HFFc6 (cell line): ENCODE measurements around the gene IQGAP2. TPM values are rescaled to one million over a fixed set of nuclear protein-coding genes. Genes with fewer than 3 reads are reported as not detected.

Experiments
- DNase-seq: peaks from one replicate; pipeline ENCODE4 v3.0.0-alpha.2; 2018
- H3K27ac Mint-ChIP-seq: 2 replicates; pipeline ENCODE4 v1.8.0; 2020; ENCODE audit warnings: mild to moderate bottlenecking, mixed read lengths
- H3K27me3 Mint-ChIP-seq: 2 replicates; pipeline ENCODE4 v1.8.0; 2021; ENCODE audit warnings: mild to moderate bottlenecking, moderate library complexity, mixed read lengths; ENCODE audit not compliant: insufficient read depth
- H3K36me3 Mint-ChIP-seq: 2 replicates; pipeline ENCODE4 v1.8.0; 2021; ENCODE audit warnings: low read depth, mixed read lengths
- H3K4me1 Mint-ChIP-seq: 2 replicates; pipeline ENCODE4 v1.8.0; 2020; ENCODE audit warnings: low read depth, mixed read lengths
- H3K4me3 Mint-ChIP-seq: 2 replicates; pipeline ENCODE4 v1.8.0; 2020; ENCODE audit warnings: mild to moderate bottlenecking, moderate library complexity, mixed read lengths
- H3K9me3 Mint-ChIP-seq: 2 replicates; pipeline ENCODE4 v1.8.0; 2020; ENCODE audit warnings: mild to moderate bottlenecking, mixed read lengths
- total RNA-seq, 6 experiments: library from RNA; stranded (reverse); fragmentation: NEBNext Ultra II Directional; extraction: Animal tissue kit (Norgen Biotek cat#: 25700); gene quantifications; 2 replicates in 1 of 6; 3 replicates in 5 of 6; pipeline ENCODE4 v1.2.3, GENCODE V29; 2021
- TF ChIP-seq, protein P1 (sequence below): fragments of 200-600 bp; sonication (generic); IDR thresholded peaks from 2 replicates; pipeline ENCODE4 v1.5.0; 2021; ENCODE audit warnings: antibody characterized with exemption, mild to moderate bottlenecking

The IQGAP2 gene
- total RNA-seq, 6 experiments from 2014 or later: 0.09 to 0.47 (median 0.21) TPM; not detected in 1

DNA sequence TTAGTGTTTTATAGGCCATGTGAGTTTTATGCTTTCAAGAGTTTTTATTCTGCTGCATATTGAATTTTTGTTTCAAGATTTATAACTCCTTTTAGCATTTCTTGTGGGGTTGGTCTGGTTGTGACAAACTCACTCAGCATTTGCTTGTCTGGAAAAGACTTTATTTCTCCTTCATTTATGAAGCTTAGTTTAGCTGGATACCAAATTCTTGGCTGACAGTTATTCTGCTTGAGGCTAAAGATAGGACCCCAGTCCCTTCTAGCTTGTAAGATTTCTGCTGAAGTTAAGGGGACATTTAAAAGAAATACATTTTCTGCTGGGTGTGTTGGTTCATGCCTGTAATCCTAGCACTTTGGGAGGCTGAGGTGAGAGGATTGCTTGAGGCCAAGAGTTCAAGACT is 36.8 kb downstream of the IQGAP2 start:
- H3K4me1 Mint-ChIP-seq: no peaks in the 10 kb centered on the region
- no peak for DNase-seq
- TF ChIP-seq, protein P1, sequence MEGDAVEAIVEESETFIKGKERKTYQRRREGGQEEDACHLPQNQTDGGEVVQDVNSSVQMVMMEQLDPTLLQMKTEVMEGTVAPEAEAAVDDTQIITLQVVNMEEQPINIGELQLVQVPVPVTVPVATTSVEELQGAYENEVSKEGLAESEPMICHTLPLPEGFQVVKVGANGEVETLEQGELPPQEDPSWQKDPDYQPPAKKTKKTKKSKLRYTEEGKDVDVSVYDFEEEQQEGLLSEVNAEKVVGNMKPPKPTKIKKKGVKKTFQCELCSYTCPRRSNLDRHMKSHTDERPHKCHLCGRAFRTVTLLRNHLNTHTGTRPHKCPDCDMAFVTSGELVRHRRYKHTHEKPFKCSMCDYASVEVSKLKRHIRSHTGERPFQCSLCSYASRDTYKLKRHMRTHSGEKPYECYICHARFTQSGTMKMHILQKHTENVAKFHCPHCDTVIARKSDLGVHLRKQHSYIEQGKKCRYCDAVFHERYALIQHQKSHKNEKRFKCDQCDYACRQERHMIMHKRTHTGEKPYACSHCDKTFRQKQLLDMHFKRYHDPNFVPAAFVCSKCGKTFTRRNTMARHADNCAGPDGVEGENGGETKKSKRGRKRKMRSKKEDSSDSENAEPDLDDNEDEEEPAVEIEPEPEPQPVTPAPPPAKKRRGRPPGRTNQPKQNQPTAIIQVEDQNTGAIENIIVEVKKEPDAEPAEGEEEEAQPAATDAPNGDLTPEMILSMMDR: no peak

DNA sequence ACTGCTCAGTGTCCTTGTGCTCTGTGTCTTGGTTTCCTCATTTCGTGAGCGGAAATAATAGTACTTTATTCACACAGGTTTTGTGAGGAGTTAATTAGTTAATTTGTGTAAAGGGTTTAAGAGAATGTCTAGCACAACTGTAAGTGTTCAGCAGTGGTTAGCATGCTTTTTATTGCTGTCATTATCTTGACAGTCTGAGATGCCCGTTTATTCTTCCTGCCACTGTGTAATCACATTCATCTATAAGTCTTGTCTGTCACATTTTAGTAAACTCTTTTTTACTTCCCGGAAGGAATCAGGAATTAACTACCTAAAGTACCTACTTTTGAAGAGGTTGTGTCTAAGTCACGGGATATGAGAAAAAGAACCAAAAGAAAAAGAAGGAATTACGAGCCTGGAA is 38.0 kb downstream of the IQGAP2 start:
- Mint-ChIP-seq H3K9me3 (no peaks in the 10 kb centered on the region), H3K4me3 (no peak overlapping the region), H3K36me3 (no peaks in the 10 kb centered on the region), H3K27me3 (no peaks in the 10 kb centered on the region; the same call in 1 of the 2 replicates), H3K27ac (no peak overlapping the region), H3K4me1 (no peaks in the 10 kb centered on the region)
- TF ChIP-seq, protein P1: no peak
- no peak for DNase-seq

More for the DNA sequence above, 36.8 kb downstream of the IQGAP2 start:
- Mint-ChIP-seq H3K27ac (no peak overlapping the region), H3K27me3 (no peaks in the 10 kb centered on the region; the same call in 1 of the 2 replicates), H3K4me3 (no peak overlapping the region), H3K36me3 (no peaks in the 10 kb centered on the region), H3K9me3 (no peaks in the 10 kb centered on the region)

DNA sequence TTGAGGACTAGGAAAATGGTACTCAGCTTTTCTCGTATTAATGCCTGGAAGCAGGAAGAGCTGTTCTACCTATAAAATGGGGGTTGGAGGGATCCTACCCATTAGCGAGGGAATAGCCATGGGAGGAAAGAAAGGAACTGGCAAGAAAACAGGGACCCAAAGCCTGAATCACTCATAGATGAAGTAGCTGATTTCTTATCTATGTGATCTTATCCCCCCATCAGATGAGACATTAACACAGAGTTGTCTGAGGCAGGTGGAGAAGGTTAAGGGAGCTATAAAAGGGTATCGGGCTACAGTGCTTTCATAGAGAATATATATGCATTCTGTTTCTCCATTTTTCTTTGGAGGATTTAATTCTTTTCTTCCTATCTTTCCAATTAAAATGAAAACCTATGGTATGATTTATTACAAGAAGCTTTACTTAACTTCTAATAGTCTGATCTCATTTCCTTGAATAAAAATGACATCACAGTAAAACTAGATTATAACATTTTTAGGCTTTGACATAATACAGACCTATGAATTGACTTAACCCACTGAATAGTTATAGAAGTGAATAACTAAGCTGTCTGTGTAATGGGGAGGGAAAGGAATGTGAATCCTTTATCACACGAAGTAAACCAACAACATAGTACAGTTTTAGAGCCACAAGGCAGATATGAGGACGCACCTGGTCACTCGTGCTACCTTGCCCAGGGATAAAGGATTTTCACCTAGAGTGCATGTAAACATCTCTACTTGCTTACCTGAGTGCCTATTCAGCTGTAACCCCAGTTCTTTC is 39.0 kb downstream of the IQGAP2 start:
- no peak overlapping the region for H3K4me3 Mint-ChIP-seq
- H3K4me1 Mint-ChIP-seq: no peaks in the 10 kb centered on the region
- no peaks in the 10 kb centered on the region for H3K9me3 Mint-ChIP-seq
- no peaks in the 10 kb centered on the region; the same call in 1 of the 2 replicates for H3K27me3 Mint-ChIP-seq
- H3K27ac Mint-ChIP-seq: no peak overlapping the region
- TF ChIP-seq, protein P1: no peak
- H3K36me3 Mint-ChIP-seq: no peaks in the 10 kb centered on the region
- DNase-seq: no peak

DNA sequence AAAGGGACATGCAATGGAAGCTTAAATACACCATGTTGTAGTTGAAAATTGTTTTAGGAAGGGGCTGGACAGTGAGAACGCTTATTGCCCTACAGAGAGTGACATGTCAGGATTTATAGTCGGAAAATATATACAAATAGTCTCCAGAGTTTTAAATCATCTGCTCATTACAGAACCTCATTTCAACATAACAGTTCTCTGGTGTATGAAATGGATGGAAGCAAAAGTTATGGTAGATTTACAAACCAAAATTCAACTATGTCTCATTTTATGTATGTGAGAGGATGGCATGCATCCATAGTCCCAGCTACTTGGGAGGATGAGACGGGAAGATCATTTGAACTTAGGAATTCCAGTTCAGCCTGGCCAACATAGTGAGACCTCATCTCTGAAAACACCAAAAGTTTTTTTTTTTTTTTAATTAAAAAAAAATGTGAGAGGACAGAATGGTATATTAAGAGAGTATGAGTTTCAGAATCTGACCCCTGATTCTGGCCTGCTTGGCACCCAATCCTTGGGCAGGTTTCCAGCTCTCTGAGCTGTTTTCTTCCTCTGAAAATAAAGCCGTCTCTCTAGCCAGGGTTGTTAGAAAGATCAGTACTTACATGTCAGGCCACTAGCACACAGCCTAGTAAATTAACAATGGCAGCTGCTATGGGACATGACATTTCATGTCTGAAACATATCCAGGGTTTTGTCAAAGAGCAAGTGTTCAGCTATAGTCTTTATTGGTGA is 40.1 kb downstream of the IQGAP2 start:
- no peak overlapping the region for H3K4me3 Mint-ChIP-seq
- TF ChIP-seq, protein P1: no peak
- no peak for DNase-seq
- H3K36me3 Mint-ChIP-seq: no peaks in the 10 kb centered on the region
- no peaks in the 10 kb centered on the region; the same call in 1 of the 2 replicates for H3K27me3 Mint-ChIP-seq
- H3K9me3 Mint-ChIP-seq: no peaks in the 10 kb centered on the region
- H3K4me1 Mint-ChIP-seq: no peaks in the 10 kb centered on the region
- H3K27ac Mint-ChIP-seq: no peak overlapping the region

DNA sequence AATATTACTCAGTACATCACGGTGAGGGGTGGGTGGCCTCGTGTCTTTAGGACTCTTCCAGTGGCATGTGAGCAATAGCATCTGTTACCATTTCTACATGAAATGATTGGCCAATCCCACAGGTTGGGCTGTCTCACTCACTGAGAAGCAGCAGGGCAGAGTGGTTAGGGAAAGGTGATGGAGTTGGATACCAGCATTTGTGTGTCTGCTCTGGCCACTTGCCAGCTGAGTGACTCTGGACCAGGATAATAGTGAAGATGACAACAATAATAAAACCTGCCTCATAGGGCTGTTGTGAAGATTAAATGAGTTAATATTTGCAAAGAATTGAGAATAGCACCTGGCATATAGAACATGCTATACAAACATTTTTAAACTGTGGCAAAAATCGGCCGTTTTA is 42.0 kb downstream of the IQGAP2 start:
- Mint-ChIP-seq H3K4me1 (no peaks in the 10 kb centered on the region), H3K9me3 (no peaks in the 10 kb centered on the region), H3K36me3 (no peaks in the 10 kb centered on the region), H3K27ac (no peak overlapping the region), H3K4me3 (no peak overlapping the region), H3K27me3 (peaks cover 2% of the 10 kb centered on the region)
- no peak for DNase-seq
- TF ChIP-seq, protein P1: no peak
